ENCODE data around the gene PROSER2.

Gene PROSER2

GRCh38 chr10:11825796-11826414, 2.7 kb downstream of the PROSER2 start:
- DNase-seq (ENCODE audit: low read depth, low spot score) = no peak
- Histone ChIP-seq H3K9ac (ENCODE audit: insufficient read length, low read depth) (no peak overlapping the region), H3K4me1 (ENCODE audit: insufficient read depth, insufficient read length) (no peaks in the 10 kb centered on the region), H3K9me3 (ENCODE audit: insufficient read depth, low read length) (no peaks in the 10 kb centered on the region), H3K27me3 (ENCODE audit: insufficient read depth, insufficient read length) (peaks cover 18% of the 10 kb centered on the region), H3K4me3 (ENCODE audit: insufficient read length, low read depth) (no peak overlapping the region), H3K36me3 (ENCODE audit: insufficient read depth, insufficient read length, low read length) (peaks cover 5% of the 10 kb centered on the region)
- no peak for TF ChIP-seq SUZ12 (IDR thresholded peaks at IDR 0.05; ENCODE audit: extremely low read depth, insufficient read depth, insufficient read length)
- TF ChIP-seq ZNF274 (IDR thresholded peaks at IDR 0.05; ENCODE audit: low read depth, low read length) = no peak
- TF ChIP-seq YY1 (IDR thresholded peaks at IDR 0.05; ENCODE audit: insufficient read depth, insufficient read length) = no peak

GRCh38 chr10:11827006-11827405, 3.9 kb downstream of the PROSER2 start:
- TF ChIP-seq YY1 (IDR thresholded peaks at IDR 0.05; ENCODE audit: insufficient read depth, insufficient read length) (no peak), SUZ12 (IDR thresholded peaks at IDR 0.05; ENCODE audit: extremely low read depth, insufficient read depth, insufficient read length) (no peak), ZNF274 (IDR thresholded peaks at IDR 0.05; ENCODE audit: low read depth, low read length) (no peak)
- H3K4me3 ChIP-seq (ENCODE audit: insufficient read length, low read depth) = no peak overlapping the region
- DNase-seq (ENCODE audit: low read depth, low spot score) = no peak
- H3K27me3 ChIP-seq (ENCODE audit: insufficient read depth, insufficient read length) = peaks cover 18% of the 10 kb centered on the region
- no peak overlapping the region for H3K9ac ChIP-seq (ENCODE audit: insufficient read length, low read depth)
- H3K9me3 ChIP-seq (ENCODE audit: insufficient read depth, low read length) = no peaks in the 10 kb centered on the region
- no peaks in the 10 kb centered on the region for H3K4me1 ChIP-seq (ENCODE audit: insufficient read depth, insufficient read length)
- H3K36me3 ChIP-seq (ENCODE audit: insufficient read depth, insufficient read length, low read length) = peaks cover 5% of the 10 kb centered on the region

GRCh38 chr10:11827414-11827813, 4.3 kb downstream of the PROSER2 start:
- Histone ChIP-seq H3K27me3 (ENCODE audit: insufficient read depth, insufficient read length) (peaks cover 18% of the 10 kb centered on the region), H3K9me3 (ENCODE audit: insufficient read depth, low read length) (no peaks in the 10 kb centered on the region), H3K9ac (ENCODE audit: insufficient read length, low read depth) (no peak overlapping the region), H3K36me3 (ENCODE audit: insufficient read depth, insufficient read length, low read length) (peaks cover 5% of the 10 kb centered on the region), H3K4me3 (ENCODE audit: insufficient read length, low read depth) (no peak overlapping the region), H3K4me1 (ENCODE audit: insufficient read depth, insufficient read length) (no peaks in the 10 kb centered on the region)
- DNase-seq (ENCODE audit: low read depth, low spot score) = no peak
- TF ChIP-seq ZNF274 (IDR thresholded peaks at IDR 0.05; ENCODE audit: low read depth, low read length) (no peak), YY1 (IDR thresholded peaks at IDR 0.05; ENCODE audit: insufficient read depth, insufficient read length) (no peak), SUZ12 (IDR thresholded peaks at IDR 0.05; ENCODE audit: extremely low read depth, insufficient read depth, insufficient read length) (no peak)

- Histone ChIP-seq H3K27me3 (ENCODE audit: insufficient read depth, insufficient read length) (peaks cover 14% of the 10 kb centered on the region), H3K9ac (ENCODE audit: insufficient read length, low read depth) (no peak overlapping the region), H3K36me3 (ENCODE audit: insufficient read depth, insufficient read length, low read length) (peaks cover 5% of the 10 kb centered on the region), H3K4me3 (ENCODE audit: insufficient read length, low read depth) (no peak overlapping the region), H3K4me1 (ENCODE audit: insufficient read depth, insufficient read length) (no peaks in the 10 kb centered on the region), H3K9me3 (ENCODE audit: insufficient read depth, low read length) (no peaks in the 10 kb centered on the region)
- no peak for DNase-seq (ENCODE audit: low read depth, low spot score)
- no peak for TF ChIP-seq ZNF274 (IDR thresholded peaks at IDR 0.05; ENCODE audit: low read depth, low read length)
- no peak for TF ChIP-seq SUZ12 (IDR thresholded peaks at IDR 0.05; ENCODE audit: extremely low read depth, insufficient read depth, insufficient read length)
- TF ChIP-seq YY1 (IDR thresholded peaks at IDR 0.05; ENCODE audit: insufficient read depth, insufficient read length) = no peak
Measured at GRCh38 chr10:11828682-11829284, 5.6 kb downstream of the PROSER2 start.

GRCh38 chr10:11830836-11831519, 7.8 kb downstream of the PROSER2 start:
- Histone ChIP-seq H3K9ac (ENCODE audit: insufficient read length, low read depth) (no peak overlapping the region), H3K4me1 (ENCODE audit: insufficient read depth, insufficient read length) (no peaks in the 10 kb centered on the region), H3K4me3 (ENCODE audit: insufficient read length, low read depth) (no peak overlapping the region), H3K27me3 (ENCODE audit: insufficient read depth, insufficient read length) (no peaks in the 10 kb centered on the region), H3K9me3 (ENCODE audit: insufficient read depth, low read length) (no peaks in the 10 kb centered on the region), H3K36me3 (ENCODE audit: insufficient read depth, insufficient read length, low read length) (no peaks in the 10 kb centered on the region)
- no peak for DNase-seq (ENCODE audit: low read depth, low spot score)
- TF ChIP-seq ZNF274 (IDR thresholded peaks at IDR 0.05; ENCODE audit: low read depth, low read length) = no peak
- no peak for TF ChIP-seq SUZ12 (IDR thresholded peaks at IDR 0.05; ENCODE audit: extremely low read depth, insufficient read depth, insufficient read length)
- no peak for TF ChIP-seq YY1 (IDR thresholded peaks at IDR 0.05; ENCODE audit: insufficient read depth, insufficient read length)

- H3K9me3 ChIP-seq (ENCODE audit: insufficient read depth, low read length) = no peaks in the 10 kb centered on the region
- no peaks in the 10 kb centered on the region for H3K36me3 ChIP-seq (ENCODE audit: insufficient read depth, insufficient read length, low read length)
- no peak overlapping the region for H3K4me3 ChIP-seq (ENCODE audit: insufficient read length, low read depth)
- TF ChIP-seq ZNF274 (IDR thresholded peaks at IDR 0.05; ENCODE audit: low read depth, low read length) = no peak
- no peak for TF ChIP-seq SUZ12 (IDR thresholded peaks at IDR 0.05; ENCODE audit: extremely low read depth, insufficient read depth, insufficient read length)
- no peak for TF ChIP-seq YY1 (IDR thresholded peaks at IDR 0.05; ENCODE audit: insufficient read depth, insufficient read length)
- no peaks in the 10 kb centered on the region for H3K27me3 ChIP-seq (ENCODE audit: insufficient read depth, insufficient read length)
- DNase-seq (ENCODE audit: low read depth, low spot score) = no peak
- H3K4me1 ChIP-seq (ENCODE audit: insufficient read depth, insufficient read length) = no peaks in the 10 kb centered on the region
- H3K9ac ChIP-seq (ENCODE audit: insufficient read length, low read depth) = no peak overlapping the region
Measured at GRCh38 chr10:11831520-11831951, 8.4 kb downstream of the PROSER2 start.

GRCh38 chr10:11832042-11832441, 8.9 kb downstream of the PROSER2 start:
- Histone ChIP-seq H3K9me3 (ENCODE audit: insufficient read depth, low read length) (no peaks in the 10 kb centered on the region), H3K9ac (ENCODE audit: insufficient read length, low read depth) (no peak overlapping the region), H3K27me3 (ENCODE audit: insufficient read depth, insufficient read length) (no peaks in the 10 kb centered on the region), H3K36me3 (ENCODE audit: insufficient read depth, insufficient read length, low read length) (no peaks in the 10 kb centered on the region), H3K4me3 (ENCODE audit: insufficient read length, low read depth) (no peak overlapping the region), H3K4me1 (ENCODE audit: insufficient read depth, insufficient read length) (no peaks in the 10 kb centered on the region)
- no peak for DNase-seq (ENCODE audit: low read depth, low spot score)
- TF ChIP-seq SUZ12 (IDR thresholded peaks at IDR 0.05; ENCODE audit: extremely low read depth, insufficient read depth, insufficient read length) (no peak), ZNF274 (IDR thresholded peaks at IDR 0.05; ENCODE audit: low read depth, low read length) (no peak), YY1 (IDR thresholded peaks at IDR 0.05; ENCODE audit: insufficient read depth, insufficient read length) (no peak)
